Measurements from ENCODE around the gene TAAR8. TPM values are rescaled to one million over a fixed set of nuclear protein-coding genes. Genes with fewer than 3 reads are reported as not detected.
"Not testable (repeated sequence)": the region's sequence is repeated elsewhere in the genome, so short reads cannot be mapped to it uniquely, and the experiment has no call there.

The TAAR8 gene
- total RNA-seq, 1 donor from 2014 or later = not detected

- no peak overlapping the region for H3K27ac ChIP-seq
- no peak overlapping the region for H3K4me3 ChIP-seq
- H3K4me1 ChIP-seq = no peaks in the 10 kb centered on the region
- no peak for DNase-seq (ENCODE audit: extremely low spot score in 2 of 2)
- intact Hi-C loops (cut with DNase I) = no loop called here
- no peaks in the 10 kb centered on the region for H3K36me3 ChIP-seq
- TF ChIP-seq POLR2A (IDR thresholded peaks at IDR 0.05) = no peak
- H3K9me3 ChIP-seq = no peaks in the 10 kb centered on the region
- no peaks in the 10 kb centered on the region for H3K27me3 ChIP-seq
These were observed 40.4 kb downstream of the TAAR8 start for GRCh38 chr6:132592855-132593254.

- no peak for DNase-seq (ENCODE audit: extremely low spot score in 2 of 2)
- no peaks in the 10 kb centered on the region for H3K27me3 ChIP-seq
- intact Hi-C loops (cut with DNase I) = no loop called here
These were observed 43.7 kb downstream of the TAAR8 start for GRCh38 chr6:132596201-132596600.

DNA sequence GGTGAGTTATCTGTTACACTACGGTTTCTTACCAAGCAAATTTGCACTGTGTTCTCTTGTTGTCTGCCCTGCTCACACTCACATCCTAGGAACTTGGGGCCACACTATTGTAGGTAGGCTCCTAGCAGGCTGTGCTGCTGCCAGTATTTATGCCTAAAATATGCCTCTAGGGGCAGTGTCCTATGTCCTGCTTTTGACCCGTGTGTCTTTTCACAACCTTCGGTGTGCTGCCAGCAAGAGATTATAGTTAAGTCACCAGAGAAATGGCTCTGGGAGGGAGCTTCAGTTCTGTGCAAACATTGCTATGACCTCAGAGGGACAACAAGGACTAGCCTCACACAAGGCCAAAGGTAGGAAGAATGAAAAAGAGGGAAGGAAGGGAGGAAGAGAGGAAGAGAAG is 46.0 kb downstream of the TAAR8 start:
- Histone ChIP-seq H3K27ac (no peak overlapping the region), H3K4me1 (no peaks in the 10 kb centered on the region), H3K4me3 (no peak overlapping the region), H3K27me3 (no peaks in the 10 kb centered on the region), H3K9me3 (no peaks in the 10 kb centered on the region), H3K36me3 (no peaks in the 10 kb centered on the region)
- TF ChIP-seq POLR2AphosphoS5 (IDR thresholded peaks at IDR 0.05; ENCODE audit: insufficient read depth in 1 of 2, low read depth in 1 of 2) = no peak
- no peak for TF ChIP-seq POLR2A (IDR thresholded peaks at IDR 0.05)
- TF ChIP-seq, protein P1, sequence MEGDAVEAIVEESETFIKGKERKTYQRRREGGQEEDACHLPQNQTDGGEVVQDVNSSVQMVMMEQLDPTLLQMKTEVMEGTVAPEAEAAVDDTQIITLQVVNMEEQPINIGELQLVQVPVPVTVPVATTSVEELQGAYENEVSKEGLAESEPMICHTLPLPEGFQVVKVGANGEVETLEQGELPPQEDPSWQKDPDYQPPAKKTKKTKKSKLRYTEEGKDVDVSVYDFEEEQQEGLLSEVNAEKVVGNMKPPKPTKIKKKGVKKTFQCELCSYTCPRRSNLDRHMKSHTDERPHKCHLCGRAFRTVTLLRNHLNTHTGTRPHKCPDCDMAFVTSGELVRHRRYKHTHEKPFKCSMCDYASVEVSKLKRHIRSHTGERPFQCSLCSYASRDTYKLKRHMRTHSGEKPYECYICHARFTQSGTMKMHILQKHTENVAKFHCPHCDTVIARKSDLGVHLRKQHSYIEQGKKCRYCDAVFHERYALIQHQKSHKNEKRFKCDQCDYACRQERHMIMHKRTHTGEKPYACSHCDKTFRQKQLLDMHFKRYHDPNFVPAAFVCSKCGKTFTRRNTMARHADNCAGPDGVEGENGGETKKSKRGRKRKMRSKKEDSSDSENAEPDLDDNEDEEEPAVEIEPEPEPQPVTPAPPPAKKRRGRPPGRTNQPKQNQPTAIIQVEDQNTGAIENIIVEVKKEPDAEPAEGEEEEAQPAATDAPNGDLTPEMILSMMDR (IDR thresholded peaks at IDR 0.05) = no peak
- intact Hi-C loops (cut with DNase I) = no loop called here
- DNase-seq (ENCODE audit: extremely low spot score in 2 of 2) = no peak

More at GRCh38 chr6:132596201-132596600, 43.7 kb downstream of the TAAR8 start:
- no peaks in the 10 kb centered on the region for H3K4me1 ChIP-seq
- H3K9me3 ChIP-seq = no peaks in the 10 kb centered on the region
- H3K4me3 ChIP-seq = no peak overlapping the region
- no peak overlapping the region for H3K27ac ChIP-seq
- TF ChIP-seq POLR2AphosphoS5 (IDR thresholded peaks at IDR 0.05; ENCODE audit: insufficient read depth in 1 of 2, low read depth in 1 of 2) (no peak), POLR2A (IDR thresholded peaks at IDR 0.05) (no peak)
- TF ChIP-seq, protein P1 (IDR thresholded peaks at IDR 0.05) = no peak
- no peaks in the 10 kb centered on the region for H3K36me3 ChIP-seq

GRCh38 chr6:132600900-132601299 is 48.4 kb downstream of the TAAR8 start:
- H3K27me3 ChIP-seq; DNase-seq (ENCODE audit: extremely low spot score in 2 of 2); H3K27ac ChIP-seq; H3K4me1 ChIP-seq; H3K36me3 ChIP-seq; intact Hi-C loops (cut with DNase I); H3K9me3 ChIP-seq; H3K4me3 ChIP-seq: not testable (repeated sequence)

Small RNA genes lying within 50 kb of the gene (small RNA-seq; reads per million reads assigned to genes)
- gene TAAR7P = not detected

Other genes starting within 250 kb of the TAAR8 start
- 16.0 TPM for gene MOXD1, start 151.2 kb upstream of the TAAR8 start, total RNA-seq
- gene STX7, start 39.6 kb upstream of the TAAR8 start, total RNA-seq = 26.8 TPM
- not detected for gene TAAR9, start 14.4 kb upstream of the TAAR8 start, total RNA-seq
- gene TAAR6, start 17.6 kb downstream of the TAAR8 start, total RNA-seq = not detected
- not detected for gene TAAR5, start 37.1 kb downstream of the TAAR8 start, total RNA-seq
- not detected for gene TAAR2, start 71.6 kb downstream of the TAAR8 start, total RNA-seq
- not detected for gene TAAR1, start 106.5 kb downstream of the TAAR8 start, total RNA-seq
- gene VNN1, start 161.4 kb downstream of the TAAR8 start, total RNA-seq = 2.0 TPM
- 1.5 TPM for gene VNN2, start 205.2 kb downstream of the TAAR8 start, total RNA-seq
- gene SLC18B1, start 246.0 kb downstream of the TAAR8 start, total RNA-seq = 6.4 TPM

All from vagina (tissue), 2 donors.